ENCODE measurements around the gene SIVA1. TPM values are rescaled to one million over a fixed set of nuclear protein-coding genes. Genes with fewer than 3 reads are reported as not detected.

SIVA1 gene
- total RNA-seq, 1 donor from 2014 or later: 116 TPM

DNA sequence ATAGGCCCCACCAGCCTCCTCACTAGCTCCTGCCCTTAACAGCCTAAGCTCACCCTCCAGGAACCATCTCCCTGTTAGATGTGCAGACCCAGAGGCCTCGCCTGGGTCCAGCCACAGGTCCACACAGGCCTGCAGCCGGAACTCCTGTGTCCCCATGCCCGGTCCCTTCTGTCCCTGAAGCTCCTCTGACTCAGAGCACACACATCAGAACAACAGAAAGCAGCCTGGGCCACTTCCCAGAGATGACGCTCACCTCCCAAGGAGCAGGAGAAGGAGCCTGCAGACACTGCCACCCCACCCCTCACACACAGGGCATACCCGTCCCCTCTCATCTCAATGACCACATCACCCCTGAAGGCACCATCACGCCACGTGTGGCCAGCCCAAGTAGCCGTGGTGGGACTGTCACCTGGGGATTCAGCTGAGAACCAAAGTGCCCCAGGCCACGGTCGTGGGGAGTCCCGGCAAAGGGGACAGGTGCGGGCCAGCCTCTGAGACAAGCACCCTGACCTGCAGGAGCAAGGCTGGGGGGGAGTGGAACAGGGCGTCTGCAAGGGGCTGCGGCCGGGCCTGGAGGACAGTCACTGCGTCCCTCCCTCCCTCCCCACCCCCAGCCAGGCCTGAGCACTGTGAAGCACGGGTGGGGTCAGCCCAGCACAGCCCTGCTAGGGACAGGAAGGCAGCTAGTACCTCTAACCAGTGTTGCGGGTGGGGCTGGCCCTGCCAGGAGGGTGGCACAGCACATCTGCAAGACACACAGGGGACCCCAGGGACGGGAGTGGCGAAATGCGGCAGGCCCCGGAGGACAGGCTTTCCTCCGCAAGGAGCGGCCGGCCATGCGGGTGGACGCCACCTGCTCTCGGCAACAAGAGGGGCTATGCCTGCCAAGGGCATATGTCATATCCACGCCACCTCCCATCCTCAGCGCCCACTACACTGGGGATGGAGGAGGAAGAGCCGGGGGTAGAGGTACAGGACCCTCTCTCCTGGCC, 37.1 kb downstream of the SIVA1 start:
- no peak for DNase-seq (ENCODE audit: low spot score, unreplicated experiment)
- TF ChIP-seq, protein P1, sequence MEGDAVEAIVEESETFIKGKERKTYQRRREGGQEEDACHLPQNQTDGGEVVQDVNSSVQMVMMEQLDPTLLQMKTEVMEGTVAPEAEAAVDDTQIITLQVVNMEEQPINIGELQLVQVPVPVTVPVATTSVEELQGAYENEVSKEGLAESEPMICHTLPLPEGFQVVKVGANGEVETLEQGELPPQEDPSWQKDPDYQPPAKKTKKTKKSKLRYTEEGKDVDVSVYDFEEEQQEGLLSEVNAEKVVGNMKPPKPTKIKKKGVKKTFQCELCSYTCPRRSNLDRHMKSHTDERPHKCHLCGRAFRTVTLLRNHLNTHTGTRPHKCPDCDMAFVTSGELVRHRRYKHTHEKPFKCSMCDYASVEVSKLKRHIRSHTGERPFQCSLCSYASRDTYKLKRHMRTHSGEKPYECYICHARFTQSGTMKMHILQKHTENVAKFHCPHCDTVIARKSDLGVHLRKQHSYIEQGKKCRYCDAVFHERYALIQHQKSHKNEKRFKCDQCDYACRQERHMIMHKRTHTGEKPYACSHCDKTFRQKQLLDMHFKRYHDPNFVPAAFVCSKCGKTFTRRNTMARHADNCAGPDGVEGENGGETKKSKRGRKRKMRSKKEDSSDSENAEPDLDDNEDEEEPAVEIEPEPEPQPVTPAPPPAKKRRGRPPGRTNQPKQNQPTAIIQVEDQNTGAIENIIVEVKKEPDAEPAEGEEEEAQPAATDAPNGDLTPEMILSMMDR (IDR thresholded peaks at IDR 0.05; ENCODE audit: unreplicated experiment): no peak
- Mint-ChIP-seq H3K9me3 (ENCODE audit: low read depth) (no peaks in the 10 kb centered on the region), H3K36me3 (ENCODE audit: insufficient read depth) (no peaks in the 10 kb centered on the region), H3K4me3 (ENCODE audit: low read depth) (no peak overlapping the region), H3K27ac (no peak overlapping the region), H3K27me3 (no peaks in the 10 kb centered on the region), H3K4me1 (ENCODE audit: low read depth) (peaks cover 16% of the 10 kb centered on the region)

DNA sequence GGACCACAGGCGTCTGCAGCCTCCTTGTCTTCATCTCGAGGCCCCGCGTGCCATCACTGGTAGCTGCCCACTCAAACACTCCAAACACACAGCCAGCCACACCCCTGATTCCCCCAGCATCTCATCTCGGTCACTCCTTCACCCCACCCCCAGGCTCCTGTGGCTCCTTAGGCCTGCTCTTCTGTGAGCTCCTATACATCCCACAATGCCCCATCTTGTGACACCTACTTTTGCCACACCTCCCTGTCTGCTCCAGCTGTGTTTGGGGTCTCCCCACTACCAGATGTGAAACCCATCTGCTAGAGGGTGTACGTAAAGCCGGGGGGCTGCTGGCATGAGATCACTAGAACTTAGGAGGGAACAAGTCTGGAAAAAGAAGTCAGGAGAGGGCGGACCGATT, 38.5 kb downstream of the SIVA1 start:
- TF ChIP-seq, protein P1 (IDR thresholded peaks at IDR 0.05; ENCODE audit: unreplicated experiment): no peak
- Mint-ChIP-seq H3K27me3 (no peaks in the 10 kb centered on the region), H3K4me1 (ENCODE audit: low read depth) (peaks cover 21% of the 10 kb centered on the region), H3K36me3 (ENCODE audit: insufficient read depth) (no peaks in the 10 kb centered on the region), H3K27ac (peak overlapping the region; percentile 38), H3K4me3 (ENCODE audit: low read depth) (no peak overlapping the region), H3K9me3 (ENCODE audit: low read depth) (no peaks in the 10 kb centered on the region)
- no peak for DNase-seq (ENCODE audit: low spot score, unreplicated experiment)

DNA sequence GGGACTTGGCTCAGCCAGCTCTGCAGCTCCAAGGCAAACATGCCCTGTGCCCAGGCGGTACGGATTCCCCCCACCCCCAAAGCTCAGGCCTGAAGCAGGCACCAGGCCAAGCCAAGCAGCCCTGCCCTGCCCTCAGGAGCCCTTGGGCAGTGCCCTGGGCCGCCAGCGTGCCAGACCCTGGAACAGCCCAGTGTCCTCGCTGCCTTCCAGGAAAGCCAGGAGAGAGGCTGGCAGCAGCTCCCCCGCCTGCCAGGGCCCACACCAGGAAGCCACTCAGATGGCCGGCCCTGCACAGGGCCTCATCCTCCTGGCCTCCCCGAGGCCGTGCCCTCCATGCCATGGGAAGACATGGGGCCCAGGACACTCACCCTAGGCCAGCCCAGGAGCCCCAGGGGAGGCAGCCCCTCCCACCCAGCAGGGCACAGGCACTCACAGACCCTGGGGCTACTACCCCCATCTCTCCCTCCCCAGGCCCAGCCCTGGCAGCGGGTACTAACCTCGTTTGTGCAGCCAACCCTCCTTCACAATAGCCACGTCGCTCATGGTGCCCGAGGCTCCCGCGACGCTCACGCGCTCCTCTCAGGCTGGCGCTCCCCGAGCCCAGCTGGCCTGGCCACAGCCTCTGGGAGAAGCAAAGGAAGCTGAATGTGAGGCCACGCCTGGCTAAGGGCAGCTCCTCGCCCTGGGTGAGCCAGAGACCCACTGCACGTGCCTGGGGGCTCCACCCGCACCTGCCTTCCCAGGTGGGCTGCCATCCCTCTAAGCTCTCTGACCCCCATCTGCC, 39.3 kb downstream of the SIVA1 start:
- H3K4me1 Mint-ChIP-seq (ENCODE audit: low read depth): peaks cover 23% of the 10 kb centered on the region
- no peak overlapping the region for H3K4me3 Mint-ChIP-seq (ENCODE audit: low read depth)
- no peaks in the 10 kb centered on the region for H3K36me3 Mint-ChIP-seq (ENCODE audit: insufficient read depth)
- no peak for DNase-seq (ENCODE audit: low spot score, unreplicated experiment)
- H3K27ac Mint-ChIP-seq: no peak overlapping the region
- TF ChIP-seq, protein P1 (IDR thresholded peaks at IDR 0.05; ENCODE audit: unreplicated experiment): no peak
- H3K9me3 Mint-ChIP-seq (ENCODE audit: low read depth): no peaks in the 10 kb centered on the region
- H3K27me3 Mint-ChIP-seq: no peaks in the 10 kb centered on the region

DNA sequence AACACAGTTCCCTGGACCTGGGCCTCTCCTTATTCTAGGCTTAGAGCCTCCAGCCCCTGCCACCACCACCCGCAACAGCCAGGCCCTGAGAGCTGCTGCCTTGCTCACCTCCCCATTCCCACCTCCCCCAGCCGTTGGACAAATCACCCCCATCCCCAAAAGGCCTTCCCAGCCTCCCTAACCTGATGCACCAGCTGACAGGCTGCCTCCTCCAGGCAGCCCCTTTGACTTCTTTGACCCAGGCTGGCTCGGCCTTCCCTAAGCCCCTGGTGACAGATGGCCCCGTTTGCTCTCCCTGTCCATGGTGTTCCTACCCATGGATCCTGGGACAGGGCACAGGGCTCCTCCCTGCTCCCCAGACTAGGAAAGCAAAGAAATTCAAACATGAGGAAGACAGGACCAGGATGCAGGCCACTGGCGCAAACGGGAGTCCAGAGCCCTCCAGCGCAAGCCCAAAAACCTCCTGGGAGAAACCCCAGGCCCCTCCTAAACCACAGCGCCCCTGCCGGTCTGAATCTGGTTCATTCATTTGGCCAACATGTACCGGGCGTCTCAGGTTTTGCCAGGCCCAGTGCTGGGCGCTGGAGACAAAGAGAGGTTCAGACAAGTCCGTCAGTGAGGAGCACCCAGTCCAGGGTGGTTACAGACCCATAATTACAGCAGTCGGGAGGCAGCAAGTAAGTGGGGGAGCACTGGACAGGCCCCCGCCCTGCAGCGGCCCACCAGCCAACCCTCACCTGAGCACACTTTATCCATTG, 40.2 kb downstream of the SIVA1 start:
- peak overlapping the region; percentile 82 for H3K4me3 Mint-ChIP-seq (ENCODE audit: low read depth)
- TF ChIP-seq, protein P1 (IDR thresholded peaks at IDR 0.05; ENCODE audit: unreplicated experiment): peak; percentile 31
- no peaks in the 10 kb centered on the region for H3K27me3 Mint-ChIP-seq
- H3K27ac Mint-ChIP-seq: peak overlapping the region; percentile 56
- H3K36me3 Mint-ChIP-seq (ENCODE audit: insufficient read depth): no peaks in the 10 kb centered on the region
- no peak for DNase-seq (ENCODE audit: low spot score, unreplicated experiment)
- peaks cover 25% of the 10 kb centered on the region for H3K4me1 Mint-ChIP-seq (ENCODE audit: low read depth)
- no peaks in the 10 kb centered on the region for H3K9me3 Mint-ChIP-seq (ENCODE audit: low read depth)

DNA sequence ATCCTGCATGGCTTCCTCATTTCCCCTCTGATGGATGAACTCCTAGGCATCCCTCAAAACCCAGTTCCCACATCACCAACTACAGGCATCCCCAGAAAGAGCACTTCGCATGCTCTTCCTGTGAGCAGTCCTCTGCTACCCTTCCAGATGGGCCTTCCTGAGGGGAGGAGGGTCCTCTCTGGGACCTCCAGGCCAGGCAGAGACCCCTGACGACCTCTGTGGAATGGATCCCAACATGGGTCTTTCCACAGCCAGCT, 40.7 kb downstream of the SIVA1 start:
- DNase-seq (ENCODE audit: low spot score, unreplicated experiment): no peak
- Mint-ChIP-seq H3K27me3 (peaks cover 3% of the 10 kb centered on the region), H3K36me3 (ENCODE audit: insufficient read depth) (no peaks in the 10 kb centered on the region), H3K4me1 (ENCODE audit: low read depth) (peaks cover 25% of the 10 kb centered on the region), H3K27ac (peak overlapping the region; percentile 56), H3K4me3 (ENCODE audit: low read depth) (peak overlapping the region; percentile 82), H3K9me3 (ENCODE audit: low read depth) (no peaks in the 10 kb centered on the region)
- TF ChIP-seq, protein P1 (IDR thresholded peaks at IDR 0.05; ENCODE audit: unreplicated experiment): no peak

All from progenitor cell of endocrine pancreas (in vitro differentiated cells).